HepG2 (cell line): ENCODE results near the gene UNC93A. TPM values are rescaled to one million over a fixed set of nuclear protein-coding genes. Genes with fewer than 3 reads are reported as not detected.
A peak's percentile ranks its signal among the peaks of the same experiment; 100 is the strongest.

Source experiments
- ELF4 ChIP-seq: sonication (generic); formaldehyde crosslinking; IDR thresholded peaks from 2 replicates; pipeline ENCODE4 v1.5.0; 2020; ENCODE audit warnings: missing genetic modification reagents, mild to moderate bottlenecking, moderate library complexity, borderline replicate concordance
- GABPB1 ChIP-seq: IDR thresholded peaks from 2 replicates; pipeline ENCODE4 v1.6.1; 2016; ENCODE audit warnings: mild to moderate bottlenecking, missing genetic modification reagents, moderate library complexity, missing compliant biosample characterization
- HIVEP1 ChIP-seq: sonication (generic); formaldehyde crosslinking; IDR thresholded peaks from 2 replicates; pipeline ENCODE4 v1.4.0; 2020; ENCODE audit warnings: mild to moderate bottlenecking, missing genetic modification reagents
- HNF4G ChIP-seq, 2 experiments: sonication (generic) in 1 of 2; formaldehyde crosslinking in 1 of 2; IDR thresholded peaks; 2 replicates each; pipeline versions ENCODE4 v1.4.0 to v1.6.1; 2011 to 2020; ENCODE audit warnings: borderline replicate concordance in 2 of 2, low read depth in 2 of 2, mild to moderate bottlenecking in 2 of 2, low read length in 1 of 2, missing genetic modification reagents in 1 of 2, moderate library complexity in 1 of 2
- HNRNPK ChIP-seq: fragments of 200-400 bp; formaldehyde crosslinking; IDR thresholded peaks from 2 replicates; pipeline ENCODE4 v1.6.1; 2018; ENCODE audit warnings: low read length, low read depth, moderate library complexity, mild to moderate bottlenecking; ENCODE audit not compliant: poor library complexity, severe bottlenecking
- HNRNPUL1 ChIP-seq: fragments of 200-400 bp; formaldehyde crosslinking; IDR thresholded peaks from 2 replicates; pipeline ENCODE4 v1.6.1; 2017; ENCODE audit warnings: low read depth, mild to moderate bottlenecking, low read length, moderate library complexity
- ZBTB26 ChIP-seq: IDR thresholded peaks from 2 replicates; pipeline ENCODE4 v1.6.1; 2016; ENCODE audit warnings: missing compliant biosample characterization, missing genetic modification reagents, borderline replicate concordance
- ZNF34 ChIP-seq: sonication (generic); formaldehyde crosslinking; IDR thresholded peaks from 2 replicates; pipeline ENCODE4 v1.4.0; 2020; ENCODE audit warnings: mild to moderate bottlenecking, missing genetic modification reagents, borderline replicate concordance
- ZSCAN20 ChIP-seq: sonication (generic); formaldehyde crosslinking; IDR thresholded peaks from 2 replicates; pipeline ENCODE4 v1.4.0; 2020; ENCODE audit warnings: missing genetic modification reagents, mild to moderate bottlenecking, borderline replicate concordance
- polyA plus RNA-seq, 8 experiments: library from polyadenylated mRNA; depleted of rRNA in 3 of 8; stranded (reverse) in 7 of 8; unstranded in 1 of 8; fragments of >200 nt; fragmentation: Illumina TruSeq in 4 of 8; extraction: Trizol in 4 of 8; gene quantifications; 2 replicates each; pipeline versions ENCODE4 v1.2.1 to v1.2.3, GENCODE V29; 2011 to 2016; ENCODE audit warnings: low read depth in 4 of 8, missing spikeins in 1 of 8, mixed read lengths in 1 of 8; ENCODE audit not compliant: insufficient read depth in 1 of 8
- total RNA-seq, 5 experiments: library from RNA; depleted of rRNA; stranded (reverse); fragments of >200 nt; fragmentation: Illumina TruSeq; extraction: Trizol; gene quantifications; 2 replicates each; pipeline ENCODE4 v1.2.3, GENCODE V29; 2016; ENCODE audit warnings: low read depth in 1 of 5
- TF ChIP-seq, protein P1 (sequence below): sonication (generic); formaldehyde crosslinking; IDR thresholded peaks from 2 replicates; pipeline ENCODE4 v1.4.0; 2020; ENCODE audit warnings: missing genetic modification reagents, mild to moderate bottlenecking, borderline replicate concordance
- TF ChIP-seq, protein P2 (sequence below): sonication (generic); formaldehyde crosslinking; IDR thresholded peaks from 2 replicates; pipeline ENCODE4 v1.8.0; 2022; ENCODE audit warnings: mild to moderate bottlenecking, missing genetic modification reagents, borderline replicate concordance
- TF ChIP-seq, protein P3 (sequence below): sonication (generic); formaldehyde crosslinking; IDR thresholded peaks from 2 replicates; pipeline ENCODE4 v1.5.1; 2020; ENCODE audit warnings: mild to moderate bottlenecking, missing genetic modification reagents, moderate library complexity

UNC93A gene
- total and polyA plus RNA-seq, 2 of the 13 experiments (the other 11 are each of a cell fraction or from before 2014, with no cell fraction given): 11.0 to 42.7 TPM

DNA sequence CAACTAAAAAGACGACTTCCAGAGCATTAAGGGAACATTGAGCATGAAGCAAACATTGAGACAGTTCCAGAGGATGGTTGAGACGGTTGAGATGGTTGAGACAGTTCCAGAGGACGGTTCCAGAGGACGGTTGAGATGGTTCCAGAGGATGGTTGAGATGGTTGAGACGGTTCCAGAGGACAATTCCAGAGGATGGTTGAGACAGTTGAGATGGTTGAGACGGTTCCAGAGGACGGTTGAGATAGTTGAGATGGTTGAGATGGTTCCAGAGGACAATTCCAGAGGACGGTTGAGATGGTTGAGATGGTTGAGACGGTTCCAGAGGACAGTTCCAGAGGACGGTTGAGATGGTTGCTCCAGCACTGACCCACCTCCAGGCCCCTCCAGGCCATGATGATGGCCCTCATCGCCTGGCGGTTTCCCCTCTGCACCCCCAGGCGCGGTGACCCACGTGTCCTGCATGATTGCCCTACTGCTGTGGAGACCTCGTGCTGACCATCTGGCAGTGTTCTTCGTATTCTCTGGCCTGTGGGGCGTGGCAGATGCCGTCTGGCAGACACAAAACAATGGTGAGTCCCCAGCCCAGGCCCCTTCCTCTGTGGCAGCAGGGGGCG lies 16.3 kb downstream of the UNC93A start (continued):
- TF ChIP-seq ZBTB26 (CRISPR knock-in tag): peak; percentile 86
- TF ChIP-seq HNRNPUL1: no peak
- TF ChIP-seq, protein P1, sequence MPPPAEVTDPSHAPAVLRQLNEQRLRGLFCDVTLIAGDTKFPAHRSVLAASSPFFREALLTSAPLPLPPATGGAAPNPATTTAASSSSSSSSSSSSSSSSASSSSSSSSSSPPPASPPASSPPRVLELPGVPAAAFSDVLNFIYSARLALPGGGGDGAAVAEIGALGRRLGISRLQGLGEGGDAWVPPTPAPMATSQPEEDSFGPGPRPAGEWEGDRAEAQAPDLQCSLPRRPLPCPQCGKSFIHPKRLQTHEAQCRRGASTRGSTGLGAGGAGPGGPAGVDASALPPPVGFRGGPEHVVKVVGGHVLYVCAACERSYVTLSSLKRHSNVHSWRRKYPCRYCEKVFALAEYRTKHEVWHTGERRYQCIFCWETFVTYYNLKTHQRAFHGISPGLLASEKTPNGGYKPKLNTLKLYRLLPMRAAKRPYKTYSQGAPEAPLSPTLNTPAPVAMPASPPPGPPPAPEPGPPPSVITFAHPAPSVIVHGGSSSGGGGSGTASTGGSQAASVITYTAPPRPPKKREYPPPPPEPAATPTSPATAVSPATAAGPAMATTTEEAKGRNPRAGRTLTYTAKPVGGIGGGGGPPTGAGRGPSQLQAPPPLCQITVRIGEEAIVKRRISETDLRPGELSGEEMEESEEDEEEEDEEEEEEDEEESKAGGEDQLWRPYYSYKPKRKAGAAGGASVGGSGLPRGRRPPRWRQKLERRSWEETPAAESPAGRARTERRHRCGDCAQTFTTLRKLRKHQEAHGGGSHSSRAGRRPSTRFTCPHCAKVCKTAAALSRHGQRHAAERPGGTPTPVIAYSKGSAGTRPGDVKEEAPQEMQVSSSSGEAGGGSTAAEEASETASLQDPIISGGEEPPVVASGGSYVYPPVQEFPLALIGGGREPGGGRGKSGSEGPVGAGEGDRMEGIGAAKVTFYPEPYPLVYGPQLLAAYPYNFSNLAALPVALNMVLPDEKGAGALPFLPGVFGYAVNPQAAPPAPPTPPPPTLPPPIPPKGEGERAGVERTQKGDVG (CRISPR knock-in tag): 0 out of 2 replicates have a peak, but pooled peaks have one; percentile 34
- TF ChIP-seq HNF4G (IDR thresholded peaks at IDR 0.05; ENCODE audit: borderline replicate concordance, low read depth, low read length): no peak
- TF ChIP-seq HNF4G (CRISPR knock-in tag; IDR thresholded peaks at IDR 0.05; ENCODE audit: borderline replicate concordance, low read depth): no peak
- TF ChIP-seq, protein P2, sequence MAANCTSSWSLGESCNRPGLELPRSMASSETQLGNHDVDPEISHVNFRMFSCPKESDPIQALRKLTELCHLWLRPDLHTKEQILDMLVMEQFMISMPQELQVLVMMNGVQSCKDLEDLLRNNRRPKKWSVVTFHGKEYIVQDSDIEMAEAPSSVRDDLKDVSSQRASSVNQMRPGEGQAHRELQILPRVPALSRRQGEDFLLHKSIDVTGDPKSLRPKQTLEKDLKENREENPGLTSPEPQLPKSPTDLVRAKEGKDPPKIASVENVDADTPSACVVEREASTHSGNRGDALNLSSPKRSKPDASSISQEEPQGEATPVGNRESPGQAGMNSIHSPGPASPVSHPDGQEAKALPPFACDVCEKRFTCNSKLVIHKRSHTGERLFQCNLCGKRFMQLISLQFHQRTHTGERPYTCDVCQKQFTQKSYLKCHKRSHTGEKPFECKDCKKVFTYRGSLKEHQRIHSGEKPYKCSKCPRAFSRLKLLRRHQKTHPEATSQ (CRISPR knock-in tag): no peak
- TF ChIP-seq HNRNPK: no peak
- TF ChIP-seq, protein P3, sequence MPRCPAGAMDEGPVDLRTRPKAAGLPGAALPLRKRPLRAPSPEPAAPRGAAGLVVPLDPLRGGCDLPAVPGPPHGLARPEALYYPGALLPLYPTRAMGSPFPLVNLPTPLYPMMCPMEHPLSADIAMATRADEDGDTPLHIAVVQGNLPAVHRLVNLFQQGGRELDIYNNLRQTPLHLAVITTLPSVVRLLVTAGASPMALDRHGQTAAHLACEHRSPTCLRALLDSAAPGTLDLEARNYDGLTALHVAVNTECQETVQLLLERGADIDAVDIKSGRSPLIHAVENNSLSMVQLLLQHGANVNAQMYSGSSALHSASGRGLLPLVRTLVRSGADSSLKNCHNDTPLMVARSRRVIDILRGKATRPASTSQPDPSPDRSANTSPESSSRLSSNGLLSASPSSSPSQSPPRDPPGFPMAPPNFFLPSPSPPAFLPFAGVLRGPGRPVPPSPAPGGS (CRISPR knock-in tag): peak; percentile 72; the same call in 1 of the 2 replicates
- no peak for TF ChIP-seq ZNF34 (CRISPR knock-in tag)
- TF ChIP-seq GABPB1: no peak
- TF ChIP-seq ELF4 (CRISPR knock-in tag): no peak
- no peak for TF ChIP-seq HIVEP1
- no peak for TF ChIP-seq ZSCAN20
